ENCODE results near the gene DDX31.

The DDX31 gene

DNA sequence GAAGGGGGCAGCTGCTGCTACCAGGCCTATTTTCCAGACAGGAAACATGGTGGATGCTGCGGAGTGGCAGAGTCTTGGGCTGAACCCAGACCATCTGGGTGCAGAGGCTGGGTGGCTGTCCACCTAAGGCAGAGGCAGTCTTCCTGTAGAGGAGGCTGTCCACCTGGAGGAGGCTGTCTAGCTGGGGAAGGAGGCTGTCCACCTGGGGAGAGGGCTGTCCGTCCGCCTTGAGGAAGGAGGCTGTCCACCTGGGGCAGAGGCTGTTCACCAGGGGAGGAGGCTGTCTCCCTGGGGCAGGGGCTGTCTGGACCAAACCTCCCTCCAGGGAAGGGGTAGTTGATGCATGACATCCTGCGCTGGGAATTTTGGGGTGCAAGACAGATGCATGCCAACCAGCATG lies 126.5 kb downstream of the DDX31 start:
- DNase-seq: no peak

All from activated T-cell treated with anti-CD3 and anti-CD28 coated beads, Interleukin-2, amount 50 U/mL, for 1 hour (primary cell).